NCI-H526 treated with DMSO at 0.1 percent for 48 hours (cell line): ENCODE results near the gene CAMTA2.
"Not testable (repeated sequence)": the region's sequence is repeated elsewhere in the genome, so short reads cannot be mapped to it uniquely, and the experiment has no call there.

Experiments
- DNase-seq: peaks from one replicate; lab custom pipeline; 2025; lab: John Stamatoyannopoulos, UW

CAMTA2 gene, protein sequence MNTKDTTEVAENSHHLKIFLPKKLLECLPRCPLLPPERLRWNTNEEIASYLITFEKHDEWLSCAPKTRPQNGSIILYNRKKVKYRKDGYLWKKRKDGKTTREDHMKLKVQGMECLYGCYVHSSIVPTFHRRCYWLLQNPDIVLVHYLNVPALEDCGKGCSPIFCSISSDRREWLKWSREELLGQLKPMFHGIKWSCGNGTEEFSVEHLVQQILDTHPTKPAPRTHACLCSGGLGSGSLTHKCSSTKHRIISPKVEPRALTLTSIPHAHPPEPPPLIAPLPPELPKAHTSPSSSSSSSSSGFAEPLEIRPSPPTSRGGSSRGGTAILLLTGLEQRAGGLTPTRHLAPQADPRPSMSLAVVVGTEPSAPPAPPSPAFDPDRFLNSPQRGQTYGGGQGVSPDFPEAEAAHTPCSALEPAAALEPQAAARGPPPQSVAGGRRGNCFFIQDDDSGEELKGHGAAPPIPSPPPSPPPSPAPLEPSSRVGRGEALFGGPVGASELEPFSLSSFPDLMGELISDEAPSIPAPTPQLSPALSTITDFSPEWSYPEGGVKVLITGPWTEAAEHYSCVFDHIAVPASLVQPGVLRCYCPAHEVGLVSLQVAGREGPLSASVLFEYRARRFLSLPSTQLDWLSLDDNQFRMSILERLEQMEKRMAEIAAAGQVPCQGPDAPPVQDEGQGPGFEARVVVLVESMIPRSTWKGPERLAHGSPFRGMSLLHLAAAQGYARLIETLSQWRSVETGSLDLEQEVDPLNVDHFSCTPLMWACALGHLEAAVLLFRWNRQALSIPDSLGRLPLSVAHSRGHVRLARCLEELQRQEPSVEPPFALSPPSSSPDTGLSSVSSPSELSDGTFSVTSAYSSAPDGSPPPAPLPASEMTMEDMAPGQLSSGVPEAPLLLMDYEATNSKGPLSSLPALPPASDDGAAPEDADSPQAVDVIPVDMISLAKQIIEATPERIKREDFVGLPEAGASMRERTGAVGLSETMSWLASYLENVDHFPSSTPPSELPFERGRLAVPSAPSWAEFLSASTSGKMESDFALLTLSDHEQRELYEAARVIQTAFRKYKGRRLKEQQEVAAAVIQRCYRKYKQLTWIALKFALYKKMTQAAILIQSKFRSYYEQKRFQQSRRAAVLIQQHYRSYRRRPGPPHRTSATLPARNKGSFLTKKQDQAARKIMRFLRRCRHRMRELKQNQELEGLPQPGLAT

GRCh38 chr17:4986951-4987766, at the start of gene CAMTA2:
Gene CAMTA2 (minus strand): TSS chr17:4987675. CDS start chr17:4986222, 1,453 bp downstream.
- peak; percentile 60 for DNase-seq

GRCh38 chr17:5035315-5035714, 47.8 kb upstream of the CAMTA2 start, which contains the start of gene SLC52A1:
Gene SLC52A1 (minus strand): TSS chr17:5035426. CDS start chr17:5034606, 820 bp downstream.
- no peak for DNase-seq

DNA sequence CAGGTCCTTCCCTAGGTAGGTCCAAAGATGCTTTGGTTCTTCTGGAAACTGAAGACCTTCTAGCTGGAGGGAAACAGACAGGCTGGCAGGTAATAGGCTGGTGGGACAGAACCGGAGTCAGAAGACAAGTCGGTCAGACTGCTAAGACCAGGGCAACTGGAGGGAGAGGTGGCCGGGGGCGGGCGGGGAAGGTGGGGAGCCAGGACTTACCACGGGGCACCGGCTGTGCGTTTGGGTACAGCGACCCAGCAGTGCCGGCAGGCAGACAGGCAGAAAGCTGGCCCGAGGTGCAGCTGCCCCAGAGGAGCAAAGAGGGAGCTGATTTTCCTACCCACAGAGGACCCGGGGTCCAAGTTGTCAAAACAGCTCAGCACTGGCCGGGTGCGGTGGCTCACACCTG, 47.2 kb upstream of the CAMTA2 start:
- DNase-seq: no peak

GRCh38 chr17:5034063-5034462, 46.6 kb upstream of the CAMTA2 start:
- DNase-seq: no peak

- DNase-seq: no peak
Measured at GRCh38 chr17:5033352-5034015, 46.0 kb upstream of the CAMTA2 start.

GRCh38 chr17:5032865-5033264, 45.4 kb upstream of the CAMTA2 start:
- no peak for DNase-seq

- no peak for DNase-seq
Measured at GRCh38 chr17:5031365-5032082, 44.0 kb upstream of the CAMTA2 start.

DNA sequence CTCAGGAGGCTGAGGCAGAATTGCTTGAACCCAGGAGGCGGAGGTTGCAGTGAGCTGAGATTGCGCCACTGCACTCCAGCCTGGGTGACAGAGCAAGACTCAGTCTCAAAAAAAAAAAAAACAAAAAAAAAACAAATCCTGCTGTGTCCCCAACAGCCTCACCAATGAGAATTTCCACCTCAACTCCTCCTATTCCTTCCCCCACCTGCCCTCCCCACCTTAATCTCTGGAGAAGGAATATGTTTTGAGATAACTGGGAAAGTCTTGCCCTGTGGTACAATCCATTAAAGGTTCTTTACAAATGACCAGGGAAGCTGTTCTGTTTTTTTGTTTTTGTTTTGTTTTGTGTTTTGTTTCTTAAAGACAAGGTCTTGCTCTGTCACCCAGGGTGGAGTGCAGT, 42.7 kb upstream of the CAMTA2 start:
- not testable (repeated sequence) for DNase-seq

DNA sequence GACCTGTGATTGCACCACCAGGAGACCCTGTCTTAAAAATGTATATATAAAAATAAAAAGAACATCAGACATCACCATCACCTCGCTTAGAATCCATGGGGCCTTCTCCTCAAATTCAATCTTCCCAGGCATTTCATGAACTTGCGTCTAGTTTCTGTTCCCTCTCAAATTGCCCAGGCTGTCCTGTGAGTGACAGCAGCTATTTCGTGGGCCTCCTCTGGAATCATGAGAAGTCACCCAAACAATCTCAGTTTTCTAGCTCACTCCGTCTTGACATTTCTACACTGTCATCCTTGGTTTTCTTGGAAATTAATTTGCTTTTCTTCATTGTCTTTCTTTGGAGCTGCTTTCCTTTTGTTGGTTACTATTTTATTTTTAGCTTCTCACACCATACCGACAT, 40.4 kb upstream of the CAMTA2 start:
- DNase-seq: no peak

GRCh38 chr17:5027299-5027698, 39.8 kb upstream of the CAMTA2 start:
- no peak for DNase-seq

- DNase-seq: no peak
Measured at GRCh38 chr17:5024604-5025003, 37.1 kb upstream of the CAMTA2 start.

DNA sequence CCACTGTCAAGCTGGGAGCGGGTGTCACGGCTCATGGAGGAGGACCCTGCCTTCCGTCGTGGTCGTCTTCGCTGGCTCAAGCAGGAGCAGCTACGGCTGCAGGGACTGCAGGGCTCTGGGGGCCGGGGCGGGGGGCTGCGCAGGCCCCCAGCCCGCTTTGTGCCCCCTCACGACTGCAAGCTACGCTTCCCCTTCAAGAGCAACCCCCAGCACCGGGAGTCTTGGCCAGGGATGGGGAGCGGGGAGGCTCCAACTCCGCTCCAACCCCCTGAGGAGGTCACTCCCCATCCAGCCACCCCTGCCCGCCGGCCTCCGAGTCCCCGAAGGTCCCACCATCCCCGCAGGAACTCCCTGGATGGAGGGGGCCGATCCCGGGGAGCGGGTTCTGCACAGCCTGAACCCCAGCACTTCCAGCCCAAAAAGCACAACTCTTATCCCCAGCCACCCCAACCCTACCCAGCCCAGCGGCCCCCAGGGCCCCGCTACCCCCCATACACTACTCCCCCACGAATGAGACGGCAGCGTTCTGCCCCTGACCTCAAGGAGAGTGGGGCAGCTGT, 36.2 kb upstream of the CAMTA2 start:
- DNase-seq: no peak

DNA sequence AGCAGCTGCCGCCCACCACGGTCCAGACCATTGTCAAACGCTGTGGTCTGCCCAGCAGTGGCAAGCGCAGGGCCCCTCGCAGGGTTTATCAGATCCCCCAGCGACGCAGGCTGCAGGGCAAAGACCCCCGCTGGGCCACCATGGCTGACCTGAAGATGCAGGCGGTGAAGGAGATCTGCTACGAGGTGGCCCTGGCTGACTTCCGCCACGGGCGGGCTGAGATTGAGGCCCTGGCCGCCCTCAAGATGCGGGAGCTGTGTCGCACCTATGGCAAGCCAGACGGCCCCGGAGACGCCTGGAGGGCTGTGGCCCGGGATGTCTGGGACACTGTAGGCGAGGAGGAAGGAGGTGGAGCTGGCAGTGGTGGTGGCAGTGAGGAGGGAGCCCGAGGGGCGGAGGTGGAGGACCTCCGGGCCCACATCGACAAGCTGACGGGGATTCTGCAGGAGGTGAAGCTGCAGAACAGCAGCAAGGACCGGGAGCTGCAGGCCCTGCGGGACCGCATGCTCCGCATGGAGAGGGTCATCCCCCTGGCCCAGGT, 34.8 kb upstream of the CAMTA2 start:
- DNase-seq: no peak

- DNase-seq: no peak
Measured at GRCh38 chr17:5020502-5021023, 33.1 kb upstream of the CAMTA2 start.

- DNase-seq: no peak
Measured at GRCh38 chr17:5019475-5019956, 32.0 kb upstream of the CAMTA2 start.

DNA sequence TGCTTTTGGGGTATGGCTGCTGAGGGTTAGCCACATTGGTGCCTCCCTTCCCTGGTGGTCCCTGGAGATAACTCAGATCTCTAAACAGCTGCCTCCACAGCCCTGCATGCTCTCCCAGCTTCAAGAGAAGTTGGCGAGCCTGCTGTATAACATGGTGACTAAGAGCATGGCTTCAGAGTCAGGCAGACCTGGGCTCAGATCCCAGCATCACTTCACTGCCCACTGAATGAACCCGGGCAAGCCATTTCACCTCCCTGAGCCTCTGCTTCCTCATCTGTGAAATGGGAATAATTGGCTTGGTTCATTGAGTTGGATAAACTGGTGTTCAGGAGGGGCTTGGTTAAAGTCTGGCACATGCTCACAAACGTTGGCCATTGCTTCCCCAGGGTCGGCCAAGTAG, 26.9 kb upstream of the CAMTA2 start:
- DNase-seq: no peak

DNA sequence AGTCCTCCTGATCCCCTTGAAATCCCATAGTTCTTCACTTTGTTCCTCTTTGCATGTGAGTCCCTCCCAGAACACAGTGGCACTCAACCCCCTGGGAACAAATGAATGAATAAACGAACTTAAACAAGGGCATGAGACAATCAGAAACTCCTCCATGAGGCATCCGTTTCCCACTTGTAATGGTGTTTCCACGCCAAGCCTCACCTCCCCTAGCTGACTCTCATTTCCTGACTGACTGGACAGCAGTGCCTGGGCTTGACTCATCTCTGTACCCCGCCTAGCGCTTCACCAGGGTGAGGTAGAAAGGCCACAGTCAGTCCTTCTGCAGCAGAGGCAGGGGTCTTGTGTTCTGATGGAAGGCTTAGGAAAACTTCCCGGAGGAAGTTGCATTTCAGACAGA, 24.5 kb upstream of the CAMTA2 start:
- no peak for DNase-seq

- DNase-seq: no peak
Measured at GRCh38 chr17:5003214-5003867, 15.9 kb upstream of the CAMTA2 start.
